ENCODE measurements around the gene NPIPB13.
A peak's percentile ranks its signal among the peaks of the same experiment; 100 is the strongest.
"Not testable (repeated sequence)": the region's sequence is repeated elsewhere in the genome, so short reads cannot be mapped to it uniquely, and the experiment has no call there.

The NPIPB13 gene

GRCh38 chr16:30248379-30248778, at the start of gene NPIPB13:
Gene NPIPB13, minus strand, starts transcription at chr16:30248479. Its CDS starts 2,906 bp downstream, at chr16:30245573.
- H3K4me1 Mint-ChIP-seq (ENCODE audit: low read depth); H3K4me3 Mint-ChIP-seq; H3K36me3 Mint-ChIP-seq (ENCODE audit: low read depth); H3K27ac Mint-ChIP-seq; H3K9me3 Mint-ChIP-seq; H3K27me3 Mint-ChIP-seq (ENCODE audit: low read depth); DNase-seq (ENCODE audit: low spot score): not testable (repeated sequence)

- not testable (repeated sequence) for H3K27ac Mint-ChIP-seq; DNase-seq (ENCODE audit: low spot score); H3K9me3 Mint-ChIP-seq; H3K27me3 Mint-ChIP-seq (ENCODE audit: low read depth); H3K4me1 Mint-ChIP-seq (ENCODE audit: low read depth); H3K4me3 Mint-ChIP-seq; H3K36me3 Mint-ChIP-seq (ENCODE audit: low read depth)
Observed at GRCh38 chr16:30282357-30282756, 34.1 kb upstream of the NPIPB13 start.

- H3K27me3 Mint-ChIP-seq (ENCODE audit: low read depth); H3K4me3 Mint-ChIP-seq; DNase-seq (ENCODE audit: low spot score); H3K4me1 Mint-ChIP-seq (ENCODE audit: low read depth); H3K27ac Mint-ChIP-seq; H3K36me3 Mint-ChIP-seq (ENCODE audit: low read depth); H3K9me3 Mint-ChIP-seq: not testable (repeated sequence)
Observed at GRCh38 chr16:30278523-30278922, 30.2 kb upstream of the NPIPB13 start.

DNA sequence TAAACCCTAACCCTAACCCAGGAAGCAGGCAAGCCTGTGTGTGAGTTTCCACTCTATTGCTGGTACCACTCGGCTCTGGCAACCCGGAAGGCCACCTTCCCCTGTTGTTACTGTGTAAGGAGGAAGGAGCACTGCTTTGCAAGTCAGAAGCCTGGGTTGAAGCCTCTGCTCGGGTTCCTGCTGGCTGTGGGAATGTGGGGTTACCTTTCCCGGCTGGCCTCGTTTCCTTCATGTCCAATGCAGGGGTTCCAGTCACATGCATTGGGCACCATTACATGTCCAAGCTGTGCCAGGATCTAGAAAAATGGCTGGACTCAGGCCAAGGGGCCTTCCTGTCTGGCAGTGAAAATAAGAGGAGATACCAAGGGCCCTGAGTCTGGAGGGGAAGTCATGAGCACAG, 31.2 kb downstream of the NPIPB13 start:
- not testable (repeated sequence) for H3K36me3 Mint-ChIP-seq (ENCODE audit: low read depth); H3K4me1 Mint-ChIP-seq (ENCODE audit: low read depth); H3K9me3 Mint-ChIP-seq; H3K27me3 Mint-ChIP-seq (ENCODE audit: low read depth); H3K4me3 Mint-ChIP-seq; DNase-seq (ENCODE audit: low spot score); H3K27ac Mint-ChIP-seq

GRCh38 chr16:30211414-30211813, 36.9 kb downstream of the NPIPB13 start:
- not testable (repeated sequence) for H3K36me3 Mint-ChIP-seq (ENCODE audit: low read depth); DNase-seq (ENCODE audit: low spot score); H3K9me3 Mint-ChIP-seq; H3K27ac Mint-ChIP-seq; H3K4me1 Mint-ChIP-seq (ENCODE audit: low read depth); H3K4me3 Mint-ChIP-seq; H3K27me3 Mint-ChIP-seq (ENCODE audit: low read depth)

DNA sequence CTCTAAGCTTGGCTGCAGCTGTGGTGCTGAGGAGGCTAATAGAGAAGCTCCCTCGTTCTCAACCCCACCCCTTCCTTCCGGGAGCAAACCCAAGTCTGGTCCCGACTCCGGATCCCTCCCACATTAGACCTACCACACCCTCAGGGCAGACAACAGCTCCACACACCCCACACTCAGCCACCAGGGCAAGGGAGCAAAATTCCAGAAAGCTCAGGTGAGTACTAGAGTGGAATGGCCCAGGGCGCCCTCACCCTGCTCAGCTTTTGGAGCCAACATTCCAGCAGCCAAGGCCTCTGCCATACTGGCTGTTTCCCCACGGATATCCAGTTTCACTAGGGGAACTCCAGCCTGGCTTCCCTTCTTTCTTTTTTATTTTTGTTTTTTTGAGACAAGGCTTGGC, 39.2 kb downstream of the NPIPB13 start:
- H3K36me3 Mint-ChIP-seq (ENCODE audit: low read depth); H3K9me3 Mint-ChIP-seq; DNase-seq (ENCODE audit: low spot score); H3K27me3 Mint-ChIP-seq (ENCODE audit: low read depth); H3K4me1 Mint-ChIP-seq (ENCODE audit: low read depth); H3K27ac Mint-ChIP-seq; H3K4me3 Mint-ChIP-seq: not testable (repeated sequence)

GRCh38 chr16:30207063-30207704, 41.1 kb downstream of the NPIPB13 start:
- not testable (repeated sequence) for H3K9me3 Mint-ChIP-seq; DNase-seq (ENCODE audit: low spot score); H3K4me1 Mint-ChIP-seq (ENCODE audit: low read depth); H3K4me3 Mint-ChIP-seq; H3K27ac Mint-ChIP-seq; H3K27me3 Mint-ChIP-seq (ENCODE audit: low read depth); H3K36me3 Mint-ChIP-seq (ENCODE audit: low read depth)

GRCh38 chr16:30206252-30206651, 42.0 kb downstream of the NPIPB13 start:
- not testable (repeated sequence) for H3K36me3 Mint-ChIP-seq (ENCODE audit: low read depth); H3K9me3 Mint-ChIP-seq; H3K4me3 Mint-ChIP-seq

GRCh38 chr16:30205541-30206236, 42.6 kb downstream of the NPIPB13 start:
- H3K27me3 Mint-ChIP-seq (ENCODE audit: low read depth); H3K27ac Mint-ChIP-seq; H3K4me1 Mint-ChIP-seq (ENCODE audit: low read depth); H3K4me3 Mint-ChIP-seq; H3K9me3 Mint-ChIP-seq; H3K36me3 Mint-ChIP-seq (ENCODE audit: low read depth): not testable (repeated sequence)
- peak; percentile 3 for DNase-seq (ENCODE audit: low spot score)

More at GRCh38 chr16:30206252-30206651, 42.0 kb downstream of the NPIPB13 start:
- not testable (repeated sequence) for H3K27ac Mint-ChIP-seq; H3K27me3 Mint-ChIP-seq (ENCODE audit: low read depth); H3K4me1 Mint-ChIP-seq (ENCODE audit: low read depth); DNase-seq (ENCODE audit: low spot score)

DNA sequence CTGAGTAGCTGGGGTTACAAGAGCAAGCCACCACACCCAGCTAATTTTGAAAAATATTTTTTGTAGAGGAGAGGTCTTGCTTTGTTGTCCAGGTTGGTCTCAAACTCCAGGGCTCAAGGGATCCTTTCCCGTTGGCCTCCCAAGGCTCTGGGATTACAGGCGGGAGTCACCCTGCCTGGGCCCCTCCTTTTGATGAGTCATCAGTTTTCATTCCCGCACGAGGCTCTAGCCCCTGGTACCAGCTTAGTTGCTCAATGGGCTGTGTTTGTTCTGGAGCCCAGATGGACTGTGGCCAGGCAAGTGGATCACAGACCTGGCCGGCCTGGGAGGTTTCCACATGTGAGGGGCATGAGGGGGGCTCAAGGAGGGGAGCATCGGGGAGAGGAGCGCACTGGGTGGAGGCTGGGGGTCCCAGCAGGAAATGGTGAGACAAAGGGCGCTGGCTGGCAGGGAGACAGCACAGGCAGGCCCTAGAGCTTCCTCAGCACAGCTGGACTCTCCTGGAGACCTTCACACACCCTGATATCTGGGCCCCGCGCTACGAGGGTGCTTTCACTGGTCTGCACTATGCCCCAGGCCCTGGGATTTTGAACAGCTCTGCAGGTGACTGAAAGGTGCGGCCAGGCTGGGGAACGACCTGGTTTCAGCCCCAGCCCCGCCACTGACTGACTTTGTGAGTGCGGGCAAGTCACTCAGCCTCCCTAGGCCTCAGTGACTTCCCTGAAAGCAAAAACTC, 48.5 kb downstream of the NPIPB13 start:
- not testable (repeated sequence) for H3K36me3 Mint-ChIP-seq (ENCODE audit: low read depth); H3K4me1 Mint-ChIP-seq (ENCODE audit: low read depth)

DNA sequence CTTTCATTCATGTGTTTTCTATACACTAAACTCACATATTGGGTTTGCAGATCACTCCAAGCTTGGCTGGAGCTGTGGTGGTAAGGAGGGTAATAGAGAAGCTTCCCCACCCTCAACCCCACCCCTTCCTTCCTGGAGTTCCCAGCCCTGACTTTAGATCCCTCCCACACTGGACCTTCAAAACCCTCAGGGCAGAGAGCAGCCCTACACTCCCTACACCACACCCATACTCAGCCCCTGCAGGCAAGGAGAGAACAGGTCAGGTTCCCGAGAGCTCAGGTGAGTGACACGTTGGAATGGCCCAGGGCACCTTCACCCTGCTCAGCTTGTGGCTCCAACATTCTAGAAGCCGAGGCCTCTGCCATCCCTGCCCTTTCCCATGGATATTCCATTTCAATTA, 49.2 kb downstream of the NPIPB13 start, which contains the start of gene SULT1A3:
Gene SULT1A3, plus strand, starts transcription at position 207 of the 400 bp plus-strand sequence. CDS start 1,474 bp downstream, outside the sequence.
- H3K36me3 Mint-ChIP-seq (ENCODE audit: low read depth); DNase-seq (ENCODE audit: low spot score); H3K27ac Mint-ChIP-seq; H3K27me3 Mint-ChIP-seq (ENCODE audit: low read depth); H3K4me1 Mint-ChIP-seq (ENCODE audit: low read depth); H3K9me3 Mint-ChIP-seq; H3K4me3 Mint-ChIP-seq: not testable (repeated sequence)

More for the DNA sequence above, 48.5 kb downstream of the NPIPB13 start:
- H3K4me3 Mint-ChIP-seq; DNase-seq (ENCODE audit: low spot score); H3K9me3 Mint-ChIP-seq; H3K27me3 Mint-ChIP-seq (ENCODE audit: low read depth); H3K27ac Mint-ChIP-seq: not testable (repeated sequence)
